Head of caudate nucleus (tissue), 42 donors: ENCODE measurements around the gene NR6A1.
A peak's percentile ranks its signal among the peaks of the same experiment; 100 is the strongest.

ENCODE experiments used
- DNase-seq, 42 donors: peaks; one replicate each; pipeline versions ENCODE4 v3.0.0 to v3.0.0-alpha.2; 2020 to 2021; ENCODE audit warnings: mixed read lengths in 7 of 42
- intact Hi-C: fragments of 100-400 bp; cut with DNase I; formaldehyde crosslinking; loops from one replicate; pipeline ENCODE4 v1.15.0; 2022

NR6A1 gene

GRCh38 chr9:124780757-124781151 is 9.6 kb upstream of the NR6A1 start:
- DNase-seq: peak in 9 of 42 donors; percentile 1 to 37 (median 13)
- intact Hi-C loops: no loop called here

GRCh38 chr9:124780060-124780756 is 9.1 kb upstream of the NR6A1 start:
- intact Hi-C loops: no loop called here
- DNase-seq: peak in 10 of 42 donors; percentile 5 to 34 (median 12)

- peak in 12 of 42 donors; percentile 3 to 38 (median 12) for DNase-seq
- intact Hi-C loops: no loop called here
Observed at GRCh38 chr9:124779368-124780059, 8.4 kb upstream of the NR6A1 start.

GRCh38 chr9:124778575-124779367 is 7.7 kb upstream of the NR6A1 start:
- peak in 10 of 42 donors; percentile 1 to 21 (median 12) for DNase-seq
- intact Hi-C loops: no loop called here

- intact Hi-C loops: no loop called here
- peak in 4 of 42 donors; percentile 33 to 43 (median 38) for DNase-seq
Observed at GRCh38 chr9:124776954-124777648, 6.0 kb upstream of the NR6A1 start, which contains the start of gene OLFML2A. Gene OLFML2A, plus strand, starts transcription at chr9:124777133. Its CDS starts 138 bp downstream, at chr9:124777271.

- intact Hi-C loops: no loop called here
- peak in 1 of 42 donors; percentile 18 for DNase-seq
Observed at GRCh38 chr9:124776618-124776953, 5.5 kb upstream of the NR6A1 start.

GRCh38 chr9:124774129-124774978 is 3.2 kb upstream of the NR6A1 start:
- DNase-seq: peak; percentile 71 to 96 (median 88)
- intact Hi-C loops: loop anchor here (5.0 kb wide), 1 partner anchor 598 kb away; no protein-coding TSS in a partner anchor

GRCh38 chr9:124773473-124774128 is 2.5 kb upstream of the NR6A1 start:
- DNase-seq: no peak
- intact Hi-C loops: loop anchor here (2.0 to 5.0 kb wide), 3 partner anchors 79 to 599 kb away; partner anchors contain the start of genes GOLGA1 and WDR38

- peak in 2 of 42 donors; percentile 22 to 30 for DNase-seq
Observed at GRCh38 chr9:124772877-124773276, 1.8 kb upstream of the NR6A1 start.

GRCh38 chr9:124771867-124772679 is 962 bp upstream of the NR6A1 start:
- peak; percentile 24 to 87 (median 67) for DNase-seq

More at GRCh38 chr9:124772877-124773276, 1.8 kb upstream of the NR6A1 start:
- intact Hi-C loops: loop anchor here (2.0 to 5.0 kb wide), 3 partner anchors 80 to 599 kb away; partner anchors contain the start of genes GOLGA1 and WDR38

GRCh38 chr9:124770359-124771020 is 621 bp downstream of the NR6A1 start:
- peak in 6 of 42 donors; percentile 12 to 50 (median 18) for DNase-seq
- intact Hi-C loops: loop anchor here (5.0 kb wide), 1 partner anchor 602 kb away; no protein-coding TSS in a partner anchor

More at GRCh38 chr9:124771867-124772679, 962 bp upstream of the NR6A1 start:
- intact Hi-C loops: loop anchor here (2.0 to 5.0 kb wide), 3 partner anchors 81 to 600 kb away; partner anchors contain the start of genes GOLGA1 and WDR38

- DNase-seq: peak in 8 of 42 donors; percentile 12 to 45 (median 24)
- intact Hi-C loops: loop anchor here (5.0 kb wide), 1 partner anchor 603 kb away; no protein-coding TSS in a partner anchor
Observed at GRCh38 chr9:124769549-124770358, 1.4 kb downstream of the NR6A1 start.

GRCh38 chr9:124768750-124769548 is 2.2 kb downstream of the NR6A1 start:
- intact Hi-C loops: no loop called here
- no peak for DNase-seq

- intact Hi-C loops: no loop called here
- no peak for DNase-seq
Observed at GRCh38 chr9:124768334-124768733, 2.8 kb downstream of the NR6A1 start.
